RWPE1 (cell line): Measurements from ENCODE around the gene MINK1.

ENCODE experiments used
- CTCF ChIA-PET: fragments of 350-600 bp; sonication (Branson Sonifier 250); formaldehyde crosslinking; extraction: SDS; loops from one replicate; lab custom pipeline; 2021; lab: Yijun Ruan, JAX
- POLR2A ChIA-PET: fragments of 400-600 bp; formaldehyde crosslinking; extraction: SDS; loops from one replicate; lab custom pipeline; 2020; ENCODE audit warnings: antibody characterized with exemption; ENCODE audit not compliant: low non-redundant PET; lab: Yijun Ruan, JAX
- DNase-seq: peaks from one replicate; pipeline ENCODE4 v3.0.0; 2012; ENCODE audit warnings: low spot score
- H3K27ac ChIP-seq: fragments of 450-650 bp; 2 replicates; pipeline ENCODE4 v1.5.1; 2017
- CTCF ChIP-seq: fragments of 450-650 bp; conservative IDR thresholded peaks from 2 replicates; pipeline ENCODE4 v1.5.1; 2017; ENCODE audit warnings: low read depth, mild to moderate bottlenecking

The MINK1 gene

GRCh38 chr17:4839965-4840892 lies 7.1 kb downstream of the MINK1 start:
- no peak for TF ChIP-seq CTCF
- peak overlapping the region; percentile 27 for H3K27ac ChIP-seq
- CTCF ChIA-PET = interaction anchor here (0.6 kb wide), 1 partner anchor 470 kb away, joined by 3 read pairs; no protein-coding TSS in a partner anchor
- DNase-seq = no peak
- POLR2A ChIA-PET = interaction anchor here (1.0 kb wide), 1 partner anchor 9 kb away, joined by 3 read pairs; no protein-coding TSS in a partner anchor

GRCh38 chr17:4840893-4841242 lies 7.7 kb downstream of the MINK1 start:
- H3K27ac ChIP-seq = peak overlapping the region; percentile 27
- TF ChIP-seq CTCF = no peak
- no peak for DNase-seq
- CTCF ChIA-PET = interaction anchor here (0.6 kb wide), 1 partner anchor 471 kb away, joined by 3 read pairs; no protein-coding TSS in a partner anchor
- POLR2A ChIA-PET = no interaction called here

- no peak for TF ChIP-seq CTCF
- POLR2A ChIA-PET = no interaction called here
- no peak for DNase-seq
- H3K27ac ChIP-seq = no peak overlapping the region; the same call in 1 of the 2 replicates
- CTCF ChIA-PET = no interaction called here
Observed at GRCh38 chr17:4842376-4842775, 9.2 kb downstream of the MINK1 start.

GRCh38 chr17:4843321-4844000 lies 10.3 kb downstream of the MINK1 start:
- POLR2A ChIA-PET = no interaction called here
- no peak for DNase-seq
- peak overlapping the region; percentile 49 for H3K27ac ChIP-seq
- CTCF ChIA-PET = no interaction called here
- TF ChIP-seq CTCF = no peak

GRCh38 chr17:4845118-4845517 lies 12.0 kb downstream of the MINK1 start:
- POLR2A ChIA-PET = no interaction called here
- CTCF ChIA-PET = interaction anchor here (0.5 kb wide), 1 partner anchor 8 kb away, joined by 3 read pairs; no protein-coding TSS in a partner anchor
- no peak for TF ChIP-seq CTCF
- H3K27ac ChIP-seq = peak overlapping the region; percentile 71
- DNase-seq = no peak

GRCh38 chr17:4846635-4847390 lies 13.7 kb downstream of the MINK1 start:
- H3K27ac ChIP-seq = peak overlapping the region; percentile 99
- CTCF ChIA-PET = interaction anchor here (0.6 kb wide), 1 partner anchor 56 kb away, joined by 3 read pairs; the partner anchor contains the start of gene CHRNE
- POLR2A ChIA-PET = no interaction called here

More at GRCh38 chr17:4846635-4847390, 13.7 kb downstream of the MINK1 start:
- DNase-seq = no peak
- no peak for TF ChIP-seq CTCF
